SK-N-SH treated with all-trans-retinoic acid at 6 μM for 48 hours (cell line): Measurements from ENCODE around the gene RHAG.

ENCODE experiments used
- ATAC-seq: fragments of 200-7000 bp; cut with Tn5 transposase; 3 replicates; pipeline ENCODE4 v1.9.1; 2020; ENCODE audit warnings: mild to moderate bottlenecking, moderate library complexity
- ARNTL ChIP-seq: fragments of 450-650 bp; formaldehyde crosslinking; IDR thresholded peaks from 2 replicates; pipeline ENCODE4 v1.5.0; 2020; ENCODE audit warnings: low read depth, mild to moderate bottlenecking, moderate library complexity, borderline replicate concordance
- BACH2 ChIP-seq: fragments of 250-450 bp; sonication (Bioruptor Pico); IDR thresholded peaks from 2 replicates; pipeline ENCODE4 v1.9.0; 2021; ENCODE audit warnings: mild to moderate bottlenecking, borderline replicate concordance
- ESRRG ChIP-seq: fragments of 250-450 bp; sonication (Bioruptor Pico); IDR thresholded peaks from 2 replicates; pipeline ENCODE4 v1.6.1; 2021; ENCODE audit warnings: mild to moderate bottlenecking
- GLIS3 ChIP-seq: fragments of 250-450 bp; sonication (Bioruptor Pico); IDR thresholded peaks from 2 replicates; pipeline ENCODE4 v1.5.0; 2020; ENCODE audit warnings: mild to moderate bottlenecking, moderate library complexity
- ISL1 ChIP-seq: fragments of 250-450 bp; sonication (Bioruptor Pico); IDR thresholded peaks from 2 replicates; pipeline ENCODE4 v2.1.2; 2022; ENCODE audit warnings: mild to moderate bottlenecking, moderate library complexity
- OSR1 ChIP-seq: fragments of 250-450 bp; sonication (Bioruptor Pico); IDR thresholded peaks from 2 replicates; pipeline ENCODE4 v1.8.0; 2022; ENCODE audit warnings: moderate library complexity, mild to moderate bottlenecking, inconsistent platforms
- PPARA ChIP-seq: fragments of 250-450 bp; sonication (Bioruptor Pico); IDR thresholded peaks from 2 replicates; pipeline ENCODE4 v1.5.0; 2020; ENCODE audit warnings: mild to moderate bottlenecking, borderline replicate concordance
- RARB ChIP-seq: fragments of 250-450 bp; sonication (Bioruptor Pico); IDR thresholded peaks from 2 replicates; pipeline ENCODE4 v1.8.0; 2021; ENCODE audit warnings: mild to moderate bottlenecking, moderate library complexity
- SNAI2 ChIP-seq: fragments of 250-450 bp; sonication (Bioruptor Pico); IDR thresholded peaks from 2 replicates; pipeline ENCODE4 v1.5.0; 2020; ENCODE audit warnings: mild to moderate bottlenecking, moderate library complexity
- TCF4 ChIP-seq: fragments of 250-450 bp; sonication (Bioruptor Pico); IDR thresholded peaks from 2 replicates; pipeline ENCODE4 v1.8.0; 2021; ENCODE audit warnings: mild to moderate bottlenecking, moderate library complexity, borderline replicate concordance
- TOX ChIP-seq: fragments of 250-450 bp; sonication (Bioruptor Pico); IDR thresholded peaks from 2 replicates; pipeline ENCODE4 v1.8.0; 2021; ENCODE audit warnings: mild to moderate bottlenecking, moderate library complexity, borderline replicate concordance
- ZC3H10 ChIP-seq: fragments of 250-450 bp; sonication (Bioruptor Pico); IDR thresholded peaks from 2 replicates; pipeline ENCODE4 v1.5.1; 2021; ENCODE audit warnings: mild to moderate bottlenecking, moderate library complexity
- ZFP3 ChIP-seq: fragments of 250-450 bp; sonication (Bioruptor Pico); IDR thresholded peaks from 2 replicates; pipeline ENCODE4 v1.5.0; 2020; ENCODE audit warnings: mild to moderate bottlenecking, moderate library complexity
- ZFP30 ChIP-seq: fragments of 450-650 bp; formaldehyde crosslinking; IDR thresholded peaks from 2 replicates; pipeline ENCODE4 v1.5.0; 2022; ENCODE audit warnings: mild to moderate bottlenecking, moderate library complexity
- ZNF565 ChIP-seq: fragments of 450-650 bp; formaldehyde crosslinking; conservative IDR thresholded peaks from 2 replicates; pipeline ENCODE4 v1.5.0; 2020; ENCODE audit warnings: low read depth, mild to moderate bottlenecking, moderate library complexity
- ZNF70 ChIP-seq: fragments of 450-650 bp; formaldehyde crosslinking; IDR thresholded peaks from 2 replicates; pipeline ENCODE4 v1.5.0; 2020; ENCODE audit warnings: mild to moderate bottlenecking, moderate library complexity
- ZNF8 ChIP-seq: fragments of 450-650 bp; formaldehyde crosslinking; IDR thresholded peaks from 2 replicates; pipeline ENCODE4 v1.5.0; 2020; ENCODE audit warnings: mild to moderate bottlenecking, moderate library complexity
- TF ChIP-seq, protein P1 (sequence below): fragments of 250-450 bp; sonication (Bioruptor Pico); IDR thresholded peaks from 2 replicates; pipeline ENCODE4 v1.8.0; 2020; ENCODE audit warnings: mild to moderate bottlenecking, moderate library complexity, borderline replicate concordance
- TF ChIP-seq, protein P2 (sequence below): fragments of 250-450 bp; sonication (Bioruptor Pico); IDR thresholded peaks from 2 replicates; pipeline ENCODE4 v1.5.0; 2020; ENCODE audit warnings: mild to moderate bottlenecking, moderate library complexity
- TF ChIP-seq, protein P3 (sequence below): fragments of 250-450 bp; sonication (Bioruptor Pico); IDR thresholded peaks from 2 replicates; pipeline ENCODE4 v1.8.0; 2021; ENCODE audit warnings: low read depth, mild to moderate bottlenecking, moderate library complexity, borderline replicate concordance
- TF ChIP-seq, protein P4 (sequence below): fragments of 250-450 bp; sonication (Bioruptor Pico); IDR thresholded peaks from 2 replicates; pipeline ENCODE4 v1.5.1; 2021; ENCODE audit warnings: mild to moderate bottlenecking, moderate library complexity
- TF ChIP-seq, protein P5 (sequence below): fragments of 250-450 bp; sonication (Bioruptor Pico); IDR thresholded peaks from 2 replicates; pipeline ENCODE4 v1.5.1; 2020; ENCODE audit warnings: low read depth, mild to moderate bottlenecking, moderate library complexity

The RHAG gene

DNA sequence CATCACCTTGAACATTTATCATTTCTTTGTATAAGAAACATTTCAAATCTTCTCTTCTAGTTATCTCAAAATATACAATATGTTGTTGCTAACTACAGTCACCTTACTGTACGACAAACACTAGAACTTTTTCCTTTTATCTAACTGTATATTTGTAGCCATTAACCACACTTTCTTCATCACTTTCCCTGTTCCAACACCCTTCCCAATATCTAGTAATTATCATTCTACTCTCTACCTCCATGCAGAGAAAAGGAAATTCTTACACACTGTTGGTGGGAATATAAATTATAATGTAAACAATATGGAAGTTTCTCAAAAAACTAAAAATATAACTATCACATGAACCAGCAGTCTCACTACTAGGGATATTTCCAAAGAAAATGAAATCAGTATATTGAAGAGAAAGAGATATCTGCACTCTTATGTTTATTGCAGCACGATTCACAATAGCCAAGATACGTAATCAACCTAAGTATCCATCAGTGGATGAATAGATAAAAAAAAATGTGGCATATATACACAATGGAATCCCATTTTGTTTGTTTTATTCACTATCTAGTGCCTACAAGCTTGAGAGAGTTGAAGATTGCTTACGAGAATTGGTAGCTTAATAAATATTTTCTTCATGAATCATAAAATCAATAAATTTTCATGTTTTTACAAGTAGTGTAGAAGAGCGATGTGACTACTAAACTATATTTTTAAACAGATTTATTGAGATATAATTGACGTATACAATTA is 2.4 kb downstream of the RHAG start:
- no peak for TF ChIP-seq TCF4 (CRISPR knock-in tag)
- TF ChIP-seq ZNF565 (CRISPR knock-in tag): no peak
- TF ChIP-seq, protein P1, sequence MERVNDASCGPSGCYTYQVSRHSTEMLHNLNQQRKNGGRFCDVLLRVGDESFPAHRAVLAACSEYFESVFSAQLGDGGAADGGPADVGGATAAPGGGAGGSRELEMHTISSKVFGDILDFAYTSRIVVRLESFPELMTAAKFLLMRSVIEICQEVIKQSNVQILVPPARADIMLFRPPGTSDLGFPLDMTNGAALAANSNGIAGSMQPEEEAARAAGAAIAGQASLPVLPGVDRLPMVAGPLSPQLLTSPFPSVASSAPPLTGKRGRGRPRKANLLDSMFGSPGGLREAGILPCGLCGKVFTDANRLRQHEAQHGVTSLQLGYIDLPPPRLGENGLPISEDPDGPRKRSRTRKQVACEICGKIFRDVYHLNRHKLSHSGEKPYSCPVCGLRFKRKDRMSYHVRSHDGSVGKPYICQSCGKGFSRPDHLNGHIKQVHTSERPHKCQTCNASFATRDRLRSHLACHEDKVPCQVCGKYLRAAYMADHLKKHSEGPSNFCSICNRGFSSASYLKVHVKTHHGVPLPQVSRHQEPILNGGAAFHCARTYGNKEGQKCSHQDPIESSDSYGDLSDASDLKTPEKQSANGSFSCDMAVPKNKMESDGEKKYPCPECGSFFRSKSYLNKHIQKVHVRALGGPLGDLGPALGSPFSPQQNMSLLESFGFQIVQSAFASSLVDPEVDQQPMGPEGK (CRISPR knock-in tag): no peak
- no peak for TF ChIP-seq ARNTL (CRISPR knock-in tag)
- TF ChIP-seq ZFP30 (CRISPR knock-in tag): no peak
- TF ChIP-seq ZC3H10 (CRISPR knock-in tag): no peak
- TF ChIP-seq, protein P2, sequence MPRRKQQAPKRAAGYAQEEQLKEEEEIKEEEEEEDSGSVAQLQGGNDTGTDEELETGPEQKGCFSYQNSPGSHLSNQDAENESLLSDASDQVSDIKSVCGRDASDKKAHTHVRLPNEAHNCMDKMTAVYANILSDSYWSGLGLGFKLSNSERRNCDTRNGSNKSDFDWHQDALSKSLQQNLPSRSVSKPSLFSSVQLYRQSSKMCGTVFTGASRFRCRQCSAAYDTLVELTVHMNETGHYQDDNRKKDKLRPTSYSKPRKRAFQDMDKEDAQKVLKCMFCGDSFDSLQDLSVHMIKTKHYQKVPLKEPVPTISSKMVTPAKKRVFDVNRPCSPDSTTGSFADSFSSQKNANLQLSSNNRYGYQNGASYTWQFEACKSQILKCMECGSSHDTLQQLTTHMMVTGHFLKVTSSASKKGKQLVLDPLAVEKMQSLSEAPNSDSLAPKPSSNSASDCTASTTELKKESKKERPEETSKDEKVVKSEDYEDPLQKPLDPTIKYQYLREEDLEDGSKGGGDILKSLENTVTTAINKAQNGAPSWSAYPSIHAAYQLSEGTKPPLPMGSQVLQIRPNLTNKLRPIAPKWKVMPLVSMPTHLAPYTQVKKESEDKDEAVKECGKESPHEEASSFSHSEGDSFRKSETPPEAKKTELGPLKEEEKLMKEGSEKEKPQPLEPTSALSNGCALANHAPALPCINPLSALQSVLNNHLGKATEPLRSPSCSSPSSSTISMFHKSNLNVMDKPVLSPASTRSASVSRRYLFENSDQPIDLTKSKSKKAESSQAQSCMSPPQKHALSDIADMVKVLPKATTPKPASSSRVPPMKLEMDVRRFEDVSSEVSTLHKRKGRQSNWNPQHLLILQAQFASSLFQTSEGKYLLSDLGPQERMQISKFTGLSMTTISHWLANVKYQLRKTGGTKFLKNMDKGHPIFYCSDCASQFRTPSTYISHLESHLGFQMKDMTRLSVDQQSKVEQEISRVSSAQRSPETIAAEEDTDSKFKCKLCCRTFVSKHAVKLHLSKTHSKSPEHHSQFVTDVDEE (CRISPR knock-in tag): no peak
- TF ChIP-seq PPARA: no peak
- TF ChIP-seq BACH2 (CRISPR knock-in tag): no peak
- no peak for TF ChIP-seq ZNF8 (CRISPR knock-in tag)
- no peak for ATAC-seq

DNA sequence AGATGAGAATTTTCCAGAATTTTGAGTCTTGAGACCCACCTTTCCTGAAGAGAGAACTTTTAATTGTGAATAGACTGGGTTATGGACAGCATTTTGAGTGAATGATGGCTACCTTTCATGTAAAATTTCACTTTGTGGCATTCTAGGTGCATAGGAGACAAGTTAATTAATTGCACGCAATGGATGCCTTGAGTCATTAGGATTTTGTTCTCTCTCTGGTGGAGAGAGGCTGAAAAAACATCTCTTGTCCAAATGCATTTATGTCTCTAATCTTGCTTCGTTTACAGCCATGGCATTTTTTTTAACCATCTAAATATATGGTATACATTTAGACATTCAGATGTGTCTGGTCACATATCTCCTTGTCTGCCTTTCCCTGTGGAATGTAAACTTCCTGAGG is 3.1 kb downstream of the RHAG start:
- TF ChIP-seq, protein P3, sequence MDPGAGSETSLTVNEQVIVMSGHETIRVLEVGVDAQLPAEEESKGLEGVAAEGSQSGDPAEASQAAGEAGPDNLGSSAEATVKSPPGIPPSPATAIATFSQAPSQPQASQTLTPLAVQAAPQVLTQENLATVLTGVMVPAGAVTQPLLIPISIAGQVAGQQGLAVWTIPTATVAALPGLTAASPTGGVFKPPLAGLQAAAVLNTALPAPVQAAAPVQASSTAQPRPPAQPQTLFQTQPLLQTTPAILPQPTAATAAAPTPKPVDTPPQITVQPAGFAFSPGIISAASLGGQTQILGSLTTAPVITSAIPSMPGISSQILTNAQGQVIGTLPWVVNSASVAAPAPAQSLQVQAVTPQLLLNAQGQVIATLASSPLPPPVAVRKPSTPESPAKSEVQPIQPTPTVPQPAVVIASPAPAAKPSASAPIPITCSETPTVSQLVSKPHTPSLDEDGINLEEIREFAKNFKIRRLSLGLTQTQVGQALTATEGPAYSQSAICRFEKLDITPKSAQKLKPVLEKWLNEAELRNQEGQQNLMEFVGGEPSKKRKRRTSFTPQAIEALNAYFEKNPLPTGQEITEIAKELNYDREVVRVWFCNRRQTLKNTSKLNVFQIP (CRISPR knock-in tag): no peak
- TF ChIP-seq ZFP3 (CRISPR knock-in tag) (no peak), SNAI2 (CRISPR knock-in tag) (no peak), BACH2 (CRISPR knock-in tag) (no peak), ZNF70 (CRISPR knock-in tag) (no peak), ZC3H10 (CRISPR knock-in tag) (no peak), ESRRG (CRISPR knock-in tag) (no peak), ZNF8 (CRISPR knock-in tag) (no peak), TOX (no peak), PPARA (no peak)
- TF ChIP-seq, protein P1 (CRISPR knock-in tag): no peak
- TF ChIP-seq, protein P4, sequence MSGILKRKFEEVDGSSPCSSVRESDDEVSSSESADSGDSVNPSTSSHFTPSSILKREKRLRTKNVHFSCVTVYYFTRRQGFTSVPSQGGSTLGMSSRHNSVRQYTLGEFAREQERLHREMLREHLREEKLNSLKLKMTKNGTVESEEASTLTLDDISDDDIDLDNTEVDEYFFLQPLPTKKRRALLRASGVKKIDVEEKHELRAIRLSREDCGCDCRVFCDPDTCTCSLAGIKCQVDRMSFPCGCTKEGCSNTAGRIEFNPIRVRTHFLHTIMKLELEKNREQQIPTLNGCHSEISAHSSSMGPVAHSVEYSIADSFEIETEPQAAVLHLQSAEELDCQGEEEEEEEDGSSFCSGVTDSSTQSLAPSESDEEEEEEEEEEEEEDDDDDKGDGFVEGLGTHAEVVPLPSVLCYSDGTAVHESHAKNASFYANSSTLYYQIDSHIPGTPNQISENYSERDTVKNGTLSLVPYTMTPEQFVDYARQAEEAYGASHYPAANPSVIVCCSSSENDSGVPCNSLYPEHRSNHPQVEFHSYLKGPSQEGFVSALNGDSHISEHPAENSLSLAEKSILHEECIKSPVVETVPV (CRISPR knock-in tag): no peak
- ATAC-seq: no peak

DNA sequence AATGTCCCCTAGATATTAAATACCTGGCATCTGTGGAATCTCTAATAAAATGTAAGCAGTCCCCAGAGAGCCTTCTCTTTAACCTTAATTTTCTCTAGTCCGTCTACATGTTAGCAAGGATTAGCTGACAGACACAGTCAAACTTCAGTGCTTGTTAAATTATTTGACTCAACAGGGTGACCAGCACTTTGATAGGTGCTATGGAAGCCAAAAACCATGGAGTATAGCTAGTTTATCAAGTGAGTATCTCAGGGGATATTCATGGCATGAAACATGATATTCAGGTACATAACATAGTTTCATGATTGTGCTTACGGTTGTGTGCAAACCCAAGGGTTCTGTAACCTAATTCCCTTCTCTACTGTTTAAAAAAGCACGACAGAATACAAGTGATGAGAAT is 3.9 kb downstream of the RHAG start:
- no peak for ATAC-seq
- no peak for TF ChIP-seq OSR1 (CRISPR knock-in tag)
- TF ChIP-seq ZNF565 (CRISPR knock-in tag): no peak
- TF ChIP-seq, protein P3 (CRISPR knock-in tag): no peak
- TF ChIP-seq PPARA: no peak
- no peak for TF ChIP-seq GLIS3 (CRISPR knock-in tag)
- TF ChIP-seq, protein P5, sequence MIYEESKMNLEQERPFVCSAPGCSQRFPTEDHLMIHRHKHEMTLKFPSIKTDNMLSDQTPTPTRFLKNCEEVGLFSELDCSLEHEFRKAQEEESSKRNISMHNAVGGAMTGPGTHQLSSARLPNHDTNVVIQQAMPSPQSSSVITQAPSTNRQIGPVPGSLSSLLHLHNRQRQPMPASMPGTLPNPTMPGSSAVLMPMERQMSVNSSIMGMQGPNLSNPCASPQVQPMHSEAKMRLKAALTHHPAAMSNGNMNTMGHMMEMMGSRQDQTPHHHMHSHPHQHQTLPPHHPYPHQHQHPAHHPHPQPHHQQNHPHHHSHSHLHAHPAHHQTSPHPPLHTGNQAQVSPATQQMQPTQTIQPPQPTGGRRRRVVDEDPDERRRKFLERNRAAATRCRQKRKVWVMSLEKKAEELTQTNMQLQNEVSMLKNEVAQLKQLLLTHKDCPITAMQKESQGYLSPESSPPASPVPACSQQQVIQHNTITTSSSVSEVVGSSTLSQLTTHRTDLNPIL (CRISPR knock-in tag): no peak
- no peak for TF ChIP-seq ISL1
- TF ChIP-seq BACH2 (CRISPR knock-in tag): no peak
- no peak for TF ChIP-seq RARB (CRISPR knock-in tag)
- TF ChIP-seq ZFP3 (CRISPR knock-in tag): no peak
- TF ChIP-seq TCF4 (CRISPR knock-in tag): no peak
- no peak for TF ChIP-seq SNAI2 (CRISPR knock-in tag)
- no peak for TF ChIP-seq ZNF8 (CRISPR knock-in tag)
- TF ChIP-seq, protein P4 (CRISPR knock-in tag): no peak
- TF ChIP-seq TOX: no peak
